HepG2 (cell line): Measurements from ENCODE around the gene VAV2. TPM values are rescaled to one million over a fixed set of nuclear protein-coding genes. Genes with fewer than 3 reads are reported as not detected.

ENCODE experiments used
- ATAC-seq: fragments of 200-7000 bp; cut with Tn5 transposase; 3 replicates; pipeline ENCODE4 v1.9.1; 2020; ENCODE audit warnings: mild to moderate bottlenecking, moderate library complexity
- BruUV-seq: library from RNA; stranded (reverse); fragments of 400-500 nt; replicated peaks from 2 replicates; lab custom pipeline; 2021; lab: Mats Ljungman, UMichigan
- CTCF ChIA-PET: fragments of 300-600 bp; formaldehyde crosslinking; extraction: SDS; loops from one replicate; lab custom pipeline; 2021; ENCODE audit warnings: low total read pairs, inconsistent platforms, low intra/inter-chr PET ratio; lab: Yijun Ruan, JAX
- POLR2A ChIA-PET: fragments of 350-600 bp; sonication (Branson Sonifier 250); formaldehyde crosslinking; loops from one replicate; lab custom pipeline; 2020; ENCODE audit warnings: antibody characterized with exemption, inconsistent platforms; lab: Yijun Ruan, JAX
- DNase-seq: peaks from one replicate; pipeline ENCODE4 v3.0.0-alpha.2; 2015; ENCODE audit warnings: low spot score
- FAIRE-seq: peaks from 3 replicates; lab custom pipeline; 2011; peaks lifted over from hg19 to GRCh38; lab: Jason Lieb, UNC
- H2AFZ ChIP-seq: one replicate; pipeline ENCODE4 v1.6.1; 2011; ENCODE audit warnings: low read length, inconsistent platforms
- H3K27ac ChIP-seq: fragments of 300-600 bp; 3 replicates; pipeline ENCODE4 v1.8.0; 2011; ENCODE audit warnings: mixed run types, mild to moderate bottlenecking, mixed read lengths, low read length, inconsistent platforms; ENCODE audit not compliant: insufficient read depth; ENCODE audit errors: extremely low read length
- H3K27me3 ChIP-seq, 2 experiments: fragments of 200-600 bp in 1 of 2; 2 replicates in 1 of 2; 3 replicates in 1 of 2; pipeline versions ENCODE4 v1.6.0 to v1.8.0; 2011; ENCODE audit warnings: low read length in 2 of 2, mild to moderate bottlenecking in 2 of 2, moderate library complexity in 2 of 2, inconsistent platforms in 1 of 2; ENCODE audit not compliant: insufficient read depth in 2 of 2, control insufficient read depth in 1 of 2
- H3K36me3 ChIP-seq, 2 experiments: fragments of 200-600 bp in 1 of 2; replicated peaks in 1 of 2; 2 replicates in 1 of 2; 3 replicates in 1 of 2; pipeline versions ENCODE4 v1.5.1 to v1.8.0; 2011; ENCODE audit warnings: low read length in 2 of 2, inconsistent platforms in 1 of 2; ENCODE audit not compliant: insufficient read depth in 2 of 2, control insufficient read depth in 1 of 2
- H3K4me1 ChIP-seq: 2 replicates; pipeline ENCODE4 v1.5.1; 2012; ENCODE audit warnings: low read length, inconsistent platforms; ENCODE audit not compliant: insufficient read depth
- H3K4me2 ChIP-seq: 2 replicates; pipeline ENCODE4 v1.6.0; 2011; ENCODE audit warnings: low read depth, low read length, inconsistent platforms
- H3K4me3 ChIP-seq, 3 experiments: fragments of 200-600 bp in 1 of 3; sonication (generic), shearing (Covaris generic) in 1 of 3; replicated peaks in 1 of 3; 2 replicates each; pipeline ENCODE4 v1.5.1; 2011 to 2016; ENCODE audit warnings: low read length in 3 of 3, inconsistent platforms in 2 of 3, low read depth in 2 of 3, mild to moderate bottlenecking in 2 of 3, control low read depth in 1 of 3, mixed read lengths in 1 of 3; ENCODE audit not compliant: insufficient read depth in 1 of 3
- H3K79me2 ChIP-seq: one replicate; pipeline ENCODE4 v1.6.1; 2011; ENCODE audit warnings: low read length, inconsistent platforms; ENCODE audit not compliant: insufficient read depth
- H3K9ac ChIP-seq: 2 replicates; pipeline ENCODE4 v1.6.0; 2011; ENCODE audit warnings: mild to moderate bottlenecking, low read depth, low read length, inconsistent platforms; ENCODE audit not compliant: insufficient read depth
- H3K9me3 ChIP-seq: 2 replicates; pipeline ENCODE4 v1.5.1; 2012; ENCODE audit warnings: mild to moderate bottlenecking, low read length
- H4K20me1 ChIP-seq: 2 replicates; pipeline ENCODE4 v1.6.0; 2011; ENCODE audit warnings: inconsistent platforms, mild to moderate bottlenecking, low read length, moderate library complexity; ENCODE audit not compliant: insufficient read depth
- BCL6 ChIP-seq: IDR thresholded peaks from 2 replicates; pipeline ENCODE4 v1.6.1; 2016; ENCODE audit warnings: missing genetic modification reagents, missing compliant biosample characterization
- DMAP1 ChIP-seq: IDR thresholded peaks from 2 replicates; pipeline ENCODE4 v1.6.1; 2016
- E2F5 ChIP-seq: sonication (generic); formaldehyde crosslinking; conservative IDR thresholded peaks from 2 replicates; pipeline ENCODE4 v1.4.0; 2020; ENCODE audit warnings: missing genetic modification reagents
- ELF1 ChIP-seq: sonication (generic); formaldehyde crosslinking; IDR thresholded peaks from 2 replicates; pipeline ENCODE4 v1.4.0; 2020; ENCODE audit warnings: missing genetic modification reagents
- GABPA ChIP-seq, 2 experiments: IDR thresholded peaks; 2 replicates each; pipeline ENCODE4 v1.6.1; 2011 to 2016; ENCODE audit warnings: low read depth in 2 of 2, low read length in 1 of 2, missing biosample characterization in 1 of 2, missing genetic modification characterization in 1 of 2
- GABPB1 ChIP-seq: IDR thresholded peaks from 2 replicates; pipeline ENCODE4 v1.6.1; 2016; ENCODE audit warnings: mild to moderate bottlenecking, missing genetic modification reagents, moderate library complexity, missing compliant biosample characterization
- HNF1B ChIP-seq: sonication (generic); formaldehyde crosslinking; IDR thresholded peaks from 2 replicates; pipeline ENCODE4 v1.5.1; 2020; ENCODE audit warnings: mild to moderate bottlenecking, moderate library complexity, missing genetic modification reagents
- HNRNPL ChIP-seq: fragments of 200-400 bp; formaldehyde crosslinking; IDR thresholded peaks from 2 replicates; pipeline ENCODE4 v1.6.1; 2017; ENCODE audit warnings: mild to moderate bottlenecking, low read depth, low read length
- KLF9 ChIP-seq: IDR thresholded peaks from 2 replicates; pipeline ENCODE4 v1.6.1; 2016; ENCODE audit warnings: low read depth
- MXD3 ChIP-seq: IDR thresholded peaks from 2 replicates; pipeline ENCODE4 v1.6.1; 2016; ENCODE audit warnings: mild to moderate bottlenecking, missing biosample characterization, missing genetic modification reagents
- RBFOX2 ChIP-seq: fragments of 200-400 bp; formaldehyde crosslinking; IDR thresholded peaks from 2 replicates; pipeline ENCODE4 v1.6.1; 2017; ENCODE audit warnings: low read depth, mild to moderate bottlenecking, low read length
- RBM39 ChIP-seq: fragments of 200-400 bp; formaldehyde crosslinking; IDR thresholded peaks from one replicate; pipeline ENCODE4 v1.6.1; 2018; ENCODE audit warnings: antibody characterized with exemption, mild to moderate bottlenecking, low read depth, low read length; ENCODE audit not compliant: poor library complexity, severe bottlenecking
- RORA ChIP-seq: sonication (generic); formaldehyde crosslinking; IDR thresholded peaks from 2 replicates; pipeline ENCODE4 v1.5.0; 2020; ENCODE audit warnings: mild to moderate bottlenecking, missing genetic modification reagents, moderate library complexity
- SMARCC2 ChIP-seq: fragments of 450-650 bp; IDR thresholded peaks from 2 replicates; pipeline ENCODE4 v1.6.1; 2017; ENCODE audit warnings: antibody characterized with exemption, mild to moderate bottlenecking
- TCF7 ChIP-seq: sonication (generic); IDR thresholded peaks from 2 replicates; pipeline ENCODE4 v1.6.1; 2016; ENCODE audit warnings: antibody characterized with exemption, low read depth
- XRCC5 ChIP-seq: fragments of 200-400 bp; formaldehyde crosslinking; optimal IDR thresholded peaks from 2 replicates; pipeline ENCODE3; 2017; ENCODE audit warnings: mild to moderate bottlenecking, low read length
- ZBTB25 ChIP-seq: IDR thresholded peaks from 2 replicates; pipeline ENCODE4 v1.6.1; 2018; ENCODE audit warnings: missing genetic modification reagents
- ZBTB7B ChIP-seq: sonication (generic); formaldehyde crosslinking; IDR thresholded peaks from 2 replicates; pipeline ENCODE4 v1.4.0; 2020; ENCODE audit warnings: missing genetic modification reagents
- ZNF776 ChIP-seq: sonication (generic); formaldehyde crosslinking; IDR thresholded peaks from 2 replicates; pipeline ENCODE4 v1.4.0; 2020; ENCODE audit warnings: mild to moderate bottlenecking, missing genetic modification reagents
- ZNF782 ChIP-seq: sonication (generic); formaldehyde crosslinking; IDR thresholded peaks from 2 replicates; pipeline ENCODE4 v1.4.0; 2020; ENCODE audit warnings: missing genetic modification reagents, mild to moderate bottlenecking, borderline replicate concordance
- WGBS: methylation state at CpG from one replicate; pipeline ENCODE4 v1.1.6; 2017; ENCODE audit warnings: low lambda C conversion rate; 5-methylcytosine and 5-hydroxymethylcytosine counted together
- in situ Hi-C: cut with HindIII; loops from 2 replicates; pipeline ENCODE4 v1.10.0; 2017; ENCODE audit warnings: low pct_unique_long_range_greater_than_20kb; ENCODE audit not compliant: extremely low pct_ligation_motif_present
- intact Hi-C: fragments of 100-400 bp; cut with micrococcal nuclease; formaldehyde crosslinking; loops from one replicate; pipeline ENCODE4 v1.10.0; 2022; ENCODE audit not compliant: unreplicated experiment
- polyA plus RNA-seq, 8 experiments: library from polyadenylated mRNA; depleted of rRNA in 3 of 8; stranded (reverse) in 7 of 8; unstranded in 1 of 8; fragments of >200 nt; fragmentation: Illumina TruSeq in 4 of 8; extraction: Trizol in 4 of 8; gene quantifications; 2 replicates each; pipeline versions ENCODE4 v1.2.1 to v1.2.3, GENCODE V29; 2011 to 2016; ENCODE audit warnings: low read depth in 4 of 8, missing spikeins in 1 of 8, mixed read lengths in 1 of 8; ENCODE audit not compliant: insufficient read depth in 1 of 8
- total RNA-seq, 5 experiments: library from RNA; depleted of rRNA; stranded (reverse); fragments of >200 nt; fragmentation: Illumina TruSeq; extraction: Trizol; gene quantifications; 2 replicates each; pipeline ENCODE4 v1.2.3, GENCODE V29; 2016; ENCODE audit warnings: low read depth in 1 of 5

VAV2 gene
- total and polyA plus RNA-seq, 2 of the 13 experiments (the other 11 are each of a cell fraction or from before 2014, with no cell fraction given): 22.5 to 22.9 TPM

- peak overlapping the region; percentile 89 for H3K4me2 ChIP-seq
- peak overlapping the region; percentile 55 for H3K9ac ChIP-seq
- H3K27me3 ChIP-seq: no peaks in the 10 kb centered on the region
- H3K27ac ChIP-seq: no peak overlapping the region
- intact Hi-C loops: loop anchor here (5.0 kb wide), 1 partner anchor 41 kb away; the partner anchor contains the start of gene BRD3
- peaks cover 29% of the 10 kb centered on the region for H3K4me1 ChIP-seq
- H3K79me2 ChIP-seq: no peaks in the 10 kb centered on the region
- H3K36me3 ChIP-seq: peaks cover 0 to 4% of the 10 kb centered on the region in 2 experiments; a peak in 2 of 5 replicates
- 48% methylated on average over 5 of the region's 66 CpGs for WGBS
- H3K4me3 ChIP-seq: peak overlapping the region; percentile 75 to 85 (median 77)
- peak; percentile 36 for DNase-seq
- POLR2A ChIA-PET: interaction anchor here (0.7 to 1.3 kb wide), 5 partner anchors 32 to 651 kb away, joined by 3 to 5 read pairs (median 4); no protein-coding TSS in a partner anchor
- CTCF ChIA-PET: no interaction called here
- ATAC-seq: peak; percentile 69
- BruUV-seq: no TSS peak
- no peak for FAIRE-seq
- in situ Hi-C loops: no loop called here
- no peak overlapping the region for H2AFZ ChIP-seq
- H4K20me1 ChIP-seq: no peaks in the 10 kb centered on the region
- H3K9me3 ChIP-seq: no peaks in the 10 kb centered on the region
- TF ChIP-seq GABPA (IDR thresholded peaks at IDR 0.05; ENCODE audit: low read depth, low read length) (no peak), GABPA (CRISPR knock-in tag; IDR thresholded peaks at IDR 0.05; ENCODE audit: low read depth) (peak; percentile 63), HNRNPL (0 out of 2 replicates have a peak, but pooled peaks have one; percentile 16), ZNF776 (CRISPR knock-in tag) (no peak), GABPB1 (CRISPR knock-in tag) (peak; percentile 84), E2F5 (CRISPR knock-in tag) (no peak), ZBTB7B (CRISPR knock-in tag) (peak; percentile 65), XRCC5 (peak; percentile 49), BCL6 (CRISPR knock-in tag) (no peak), RBFOX2 (peak; percentile 40; the same call in 1 of the 2 replicates), ZNF782 (CRISPR knock-in tag) (no peak), KLF9 (CRISPR knock-in tag) (0 out of 2 replicates have a peak, but pooled peaks have one; percentile 4), DMAP1 (no peak; the same call in 1 of the 2 replicates), SMARCC2 (no peak), ZBTB25 (CRISPR knock-in tag) (0 out of 2 replicates have a peak, but pooled peaks have one; percentile 15), RBM39 (no peak), RORA (no peak), TCF7 (peak; percentile 24; the same call in 1 of the 2 replicates), ELF1 (peak; percentile 57), HNF1B (0 out of 2 replicates have a peak, but pooled peaks have one; percentile 31), MXD3 (peak; percentile 30; the same call in 1 of the 2 replicates)
These were observed 33.8 kb upstream of the VAV2 start for GRCh38 chr9:134025606-134026541.
